Uterus (tissue), 2 donors: ENCODE results near the gene TUT7.

Source experiments
- CTCF ChIP-seq, 4 experiments: fragments of 200-600 bp in 2 of 4; fragments of 450-650 bp in 2 of 4; sonication (generic) in 2 of 4; IDR thresholded peaks; one replicate each; pipeline ENCODE4 v1.5.1; 2016 to 2019; ENCODE audit warnings: antibody characterized with exemption in 4 of 4, mild to moderate bottlenecking in 2 of 4, moderate library complexity in 1 of 4
- POLR2A ChIP-seq, 2 donors: fragments of 450-650 bp; IDR thresholded peaks; one replicate each; pipeline ENCODE4 v1.6.1; 2016; ENCODE audit warnings: antibody characterized with exemption in 2 of 2, mild to moderate bottlenecking in 1 of 2, moderate library complexity in 1 of 2

- no peak for TF ChIP-seq POLR2A (IDR thresholded peaks at IDR 0.05)
- TF ChIP-seq CTCF (IDR thresholded peaks at IDR 0.05) = no peak
Measured at GRCh38 chr9:86355814-86356213, 1.6 kb upstream of the TUT7 start.
